Measurements from ENCODE around the gene AQP10. TPM values are rescaled to one million over a fixed set of nuclear protein-coding genes. Genes with fewer than 3 reads are reported as not detected.
A peak's percentile ranks its signal among the peaks of the same experiment; 100 is the strongest.
"Not testable (repeated sequence)": the region's sequence is repeated elsewhere in the genome, so short reads cannot be mapped to it uniquely, and the experiment has no call there.

AQP10 gene
- total RNA-seq, 1 donor from 2014 or later, result 0.13 TPM

DNA sequence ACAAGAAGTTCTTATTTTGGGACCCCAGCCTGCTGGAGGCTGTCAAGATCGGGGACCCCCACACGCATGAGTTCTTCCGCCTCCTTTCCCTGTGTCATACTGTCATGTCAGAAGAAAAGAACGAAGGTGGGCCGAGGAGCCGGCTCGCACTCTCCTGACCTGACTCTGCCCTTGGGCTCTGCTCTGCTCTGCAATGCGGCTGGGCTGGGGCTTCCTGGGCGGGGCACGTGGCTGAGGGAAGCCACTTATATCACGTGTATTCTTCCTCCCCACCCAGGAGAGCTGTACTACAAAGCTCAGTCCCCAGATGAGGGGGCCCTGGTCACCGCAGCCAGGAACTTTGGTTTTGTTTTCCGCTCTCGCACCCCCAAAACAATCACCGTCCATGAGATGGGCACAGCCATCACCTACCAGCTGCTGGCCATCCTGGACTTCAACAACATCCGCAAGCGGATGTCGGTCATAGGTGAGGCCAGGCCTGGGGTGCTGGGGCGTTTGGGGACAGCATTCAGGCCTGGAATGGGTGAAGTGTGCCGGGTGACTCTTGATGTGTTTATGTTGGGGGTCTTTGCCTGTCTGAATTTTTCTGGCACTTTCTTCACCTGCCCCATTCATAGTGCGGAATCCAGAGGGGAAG, 22.1 kb downstream of the AQP10 start:
- DNase-seq (ENCODE audit: low read depth, low spot score), result no peak

DNA sequence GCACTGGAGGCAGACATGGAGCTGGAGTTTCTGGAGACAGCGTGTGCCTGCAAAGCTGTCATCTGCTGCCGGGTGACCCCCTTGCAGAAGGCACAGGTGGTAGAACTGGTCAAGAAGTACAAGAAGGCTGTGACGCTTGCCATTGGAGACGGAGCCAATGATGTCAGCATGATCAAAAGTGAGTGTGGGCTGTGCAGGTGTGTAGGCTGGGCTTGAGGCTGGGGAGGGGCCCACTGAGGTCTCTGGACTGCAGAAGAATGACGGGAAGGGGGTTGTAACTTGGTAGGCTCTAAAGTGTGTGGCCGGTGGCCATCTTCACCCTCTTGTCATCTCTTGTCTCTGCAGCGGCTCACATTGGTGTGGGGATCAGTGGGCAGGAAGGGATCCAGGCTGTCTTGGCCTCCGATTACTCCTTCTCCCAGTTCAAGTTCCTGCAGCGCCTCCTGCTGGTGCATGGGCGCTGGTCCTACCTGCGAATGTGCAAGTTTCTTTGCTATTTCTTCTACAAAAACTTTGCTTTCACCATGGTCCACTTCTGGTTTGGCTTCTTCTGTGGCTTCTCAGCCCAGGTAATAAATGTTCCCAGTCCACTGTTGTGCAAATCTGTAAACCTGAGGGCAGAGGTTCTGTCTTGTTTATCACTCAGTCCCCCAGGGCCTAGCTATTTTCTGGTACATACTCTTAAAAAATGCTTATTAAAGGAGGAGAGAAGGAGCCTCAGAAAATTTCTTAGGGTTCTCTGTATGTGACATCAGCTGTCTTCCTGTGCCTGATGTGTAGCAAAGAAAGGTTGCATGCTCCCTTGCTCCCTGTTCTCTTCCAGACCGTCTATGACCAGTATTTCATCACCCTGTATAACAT, 24.3 kb downstream of the AQP10 start:
- no peak for DNase-seq (ENCODE audit: low read depth, low spot score)

DNA sequence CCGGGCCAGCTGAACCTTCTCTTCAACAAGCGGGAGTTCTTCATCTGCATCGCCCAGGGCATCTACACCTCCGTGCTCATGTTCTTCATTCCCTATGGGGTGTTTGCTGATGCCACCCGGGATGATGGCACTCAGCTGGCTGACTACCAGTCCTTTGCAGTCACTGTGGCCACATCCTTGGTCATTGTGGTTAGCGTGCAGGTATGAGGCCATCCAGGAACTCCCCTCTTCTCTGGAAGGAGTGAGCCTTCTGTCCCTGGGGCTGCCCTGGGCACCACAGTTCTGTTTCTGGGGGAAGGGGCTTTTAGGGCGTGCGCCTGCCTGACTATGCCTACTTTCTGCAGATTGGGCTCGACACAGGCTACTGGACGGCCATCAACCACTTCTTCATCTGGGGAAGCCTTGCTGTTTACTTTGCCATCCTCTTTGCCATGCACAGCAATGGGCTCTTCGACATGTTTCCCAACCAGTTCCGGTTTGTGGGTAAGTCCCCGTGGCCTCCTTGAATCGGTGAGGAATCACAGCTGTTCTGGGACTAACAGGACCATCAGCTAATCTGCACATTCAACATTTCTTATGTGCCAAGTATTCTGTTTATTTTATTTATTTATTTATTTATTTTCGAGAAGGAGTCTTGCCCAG, 25.5 kb downstream of the AQP10 start:
- DNase-seq (ENCODE audit: low read depth, low spot score), result no peak

DNA sequence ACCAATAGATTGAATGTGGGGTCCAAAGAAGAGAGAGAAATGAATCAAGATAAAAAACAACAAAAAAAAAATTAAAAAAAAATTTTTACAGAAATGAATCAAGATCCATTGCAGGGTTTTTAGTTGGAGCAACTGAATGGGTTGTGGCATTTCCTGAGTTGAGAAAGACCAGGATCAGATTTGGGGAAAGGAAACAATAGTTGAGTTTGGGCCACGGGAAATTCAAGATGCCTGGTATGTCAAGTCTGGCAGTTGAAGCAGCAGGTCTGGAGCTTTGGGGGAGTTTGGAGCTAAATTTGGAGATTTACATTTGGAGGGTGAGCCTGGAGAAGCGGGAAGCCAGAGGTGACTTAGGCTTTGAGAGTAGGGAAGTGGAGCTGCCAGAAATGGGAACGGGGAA, 27.1 kb downstream of the AQP10 start:
- DNase-seq (ENCODE audit: low read depth, low spot score), result no peak

GRCh38 chr1:154348429-154349076, 27.7 kb downstream of the AQP10 start:
- DNase-seq (ENCODE audit: low read depth, low spot score), result no peak

- no peak for DNase-seq (ENCODE audit: low read depth, low spot score)
These were observed 28.2 kb downstream of the AQP10 start for GRCh38 chr1:154349121-154349520.

DNA sequence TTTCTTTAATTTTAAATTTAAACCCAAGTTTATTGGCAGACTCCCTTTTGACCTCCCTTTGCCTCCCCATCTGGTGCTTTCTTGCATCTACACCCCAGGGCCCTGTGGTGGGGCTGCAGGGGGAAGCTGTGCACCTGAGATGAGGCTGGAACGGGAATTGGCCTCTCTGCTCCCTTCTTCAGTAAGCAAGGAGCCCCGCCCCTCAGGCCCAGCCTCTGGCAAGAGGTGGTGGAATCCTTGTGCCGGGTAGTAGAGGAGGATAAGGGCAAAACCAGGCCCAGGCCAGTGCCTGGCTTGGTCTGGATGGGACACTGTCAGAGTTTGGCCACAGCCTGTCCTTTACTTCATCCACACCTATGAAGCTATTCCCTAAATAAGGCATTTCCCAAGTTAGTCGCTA, 29.5 kb downstream of the AQP10 start:
- DNase-seq (ENCODE audit: low read depth, low spot score), result no peak

- no peak for DNase-seq (ENCODE audit: low read depth, low spot score)
These were observed 30.6 kb downstream of the AQP10 start for GRCh38 chr1:154351363-154352068.

- DNase-seq (ENCODE audit: low read depth, low spot score), result no peak
These were observed 31.3 kb downstream of the AQP10 start for GRCh38 chr1:154352245-154352580.

GRCh38 chr1:154352581-154353459, 31.9 kb downstream of the AQP10 start:
- DNase-seq (ENCODE audit: low read depth, low spot score), result peak; percentile 7

GRCh38 chr1:154353460-154353904, 32.6 kb downstream of the AQP10 start:
- peak; percentile 29 for DNase-seq (ENCODE audit: low read depth, low spot score)

DNA sequence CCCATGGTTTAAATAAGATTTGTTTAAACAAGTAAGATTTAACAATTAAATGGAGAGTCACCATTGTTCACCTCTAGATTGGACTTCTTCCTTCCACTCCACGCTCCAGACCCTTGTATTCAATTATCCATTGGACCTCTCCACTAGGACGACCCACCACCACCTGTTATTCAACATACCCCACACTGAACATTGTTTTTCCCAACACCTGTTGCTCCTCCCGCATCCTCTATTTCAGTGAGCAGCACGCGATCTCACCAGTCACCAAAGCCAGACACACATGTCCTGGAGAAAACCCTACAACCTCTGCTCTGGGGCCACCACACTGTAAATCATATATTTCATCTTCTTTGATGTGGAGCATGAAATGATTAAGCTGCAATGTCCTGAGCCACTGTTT, 33.1 kb downstream of the AQP10 start:
- DNase-seq (ENCODE audit: low read depth, low spot score), result no peak

DNA sequence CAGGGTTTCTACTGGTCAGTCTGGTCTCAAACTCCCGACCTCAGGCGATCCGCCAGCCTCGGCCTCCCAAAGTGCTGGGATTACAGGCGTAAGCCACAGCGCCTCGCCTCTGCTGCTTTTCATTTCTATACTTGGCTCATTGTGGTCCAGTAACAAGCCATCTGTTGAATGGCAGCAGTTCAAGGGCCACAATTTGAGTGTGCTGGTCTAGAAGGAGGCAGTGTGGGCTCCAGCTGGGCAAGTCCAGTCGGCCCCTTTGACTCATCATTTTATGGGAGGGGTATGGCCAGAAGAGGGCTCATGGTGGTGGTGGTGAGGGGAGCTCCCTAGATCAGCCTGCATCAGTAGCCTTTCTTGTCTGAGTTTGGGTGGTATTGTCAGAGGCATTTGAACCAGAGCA, 37.6 kb downstream of the AQP10 start:
- no peak for DNase-seq (ENCODE audit: low read depth, low spot score)

- no peak for DNase-seq (ENCODE audit: low read depth, low spot score)
These were observed 39.4 kb downstream of the AQP10 start for GRCh38 chr1:154360288-154360687.

GRCh38 chr1:154360881-154361280, 40.0 kb downstream of the AQP10 start:
- not testable (repeated sequence) for DNase-seq (ENCODE audit: low read depth, low spot score)

DNA sequence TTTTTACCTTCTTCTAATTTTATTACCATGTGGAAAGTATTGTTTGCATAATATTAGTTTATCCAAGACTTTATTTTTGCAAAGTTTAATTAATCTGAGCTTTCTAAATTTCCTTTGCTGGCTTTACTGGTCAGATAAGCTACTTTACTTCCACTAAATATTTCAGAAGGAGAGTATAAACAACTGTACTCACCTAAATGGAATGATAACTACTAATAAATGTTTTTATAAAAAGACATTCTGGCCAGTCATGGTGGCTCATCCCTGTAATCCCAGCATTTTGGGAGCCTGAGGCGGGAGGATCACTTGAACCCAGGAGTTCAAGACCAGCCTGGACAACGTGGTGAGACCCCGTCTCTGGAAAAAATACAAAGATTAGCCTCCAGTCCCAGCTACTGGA, 40.5 kb downstream of the AQP10 start:
- no peak for DNase-seq (ENCODE audit: low read depth, low spot score)

DNA sequence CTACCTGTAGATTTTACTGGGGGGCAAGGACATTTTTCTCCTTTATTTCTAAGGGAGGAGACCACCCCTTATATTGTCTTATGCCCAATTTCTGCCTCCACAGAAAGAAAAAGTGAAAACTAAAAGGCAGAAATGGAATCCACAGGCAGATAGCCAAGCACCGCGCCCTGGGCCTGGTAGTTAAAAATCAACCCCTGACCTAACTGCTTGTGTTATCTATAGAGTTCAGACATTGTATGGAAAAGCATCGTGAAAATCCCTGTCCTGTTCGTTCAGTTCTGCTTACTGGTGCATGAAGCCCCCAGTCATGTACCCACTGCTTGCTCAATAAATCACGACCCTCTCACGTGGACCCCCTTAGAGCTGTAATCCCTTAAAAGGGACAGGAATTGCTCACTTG, 50.5 kb downstream of the AQP10 start:
- no peak for DNase-seq (ENCODE audit: low read depth, low spot score)

DNA sequence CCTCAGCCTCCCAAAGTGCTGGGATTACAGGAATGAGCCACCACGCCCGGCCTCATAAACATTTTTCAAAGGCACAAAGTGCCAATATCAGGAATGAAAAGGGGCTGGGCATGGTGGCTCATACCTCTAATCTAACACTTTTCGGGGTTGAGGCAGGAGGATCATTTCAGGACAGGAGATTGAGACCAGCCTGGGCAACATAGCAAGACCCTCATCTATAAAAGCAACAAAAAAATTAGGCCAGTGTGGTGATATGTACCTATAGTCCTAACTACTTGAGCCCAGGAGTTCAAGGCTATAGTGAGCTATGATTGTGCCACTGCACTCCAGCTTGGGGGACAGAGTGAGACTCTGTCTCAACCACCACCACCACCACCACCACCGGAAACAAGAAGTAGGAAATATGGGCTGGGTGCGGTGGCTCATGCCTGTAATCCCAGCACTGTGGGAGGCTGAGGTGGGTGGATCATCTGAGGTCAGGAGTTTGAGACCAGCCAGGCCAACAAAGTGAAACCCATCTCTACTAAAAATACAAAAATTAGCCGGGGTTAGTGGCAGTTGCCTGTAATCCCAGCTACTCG, 53.0 kb downstream of the AQP10 start:
- DNase-seq (ENCODE audit: low read depth, low spot score), result not testable (repeated sequence)

All from pulmonary artery endothelial cell (primary cell).